ENCODE results near the gene PLEKHG2. TPM values are rescaled to one million over a fixed set of nuclear protein-coding genes. Genes with fewer than 3 reads are reported as not detected.

PLEKHG2 gene
- total RNA-seq, 2 experiments from 2014 or later: 74.4 to 77.9 TPM

- CTCF ChIA-PET: interaction anchor here (1.6 to 2.9 kb wide), 2 partner anchors 21 to 35 kb away, joined by 6 to 16 read pairs; partner anchors contain the start of gene PLEKHG2
- Mint-ChIP-seq H3K4me3 (no peak overlapping the region), H3K27ac (no peak overlapping the region), H3K9me3 (no peaks in the 10 kb centered on the region), H3K27me3 (peaks cover 3% of the 10 kb centered on the region), H3K4me1 (peaks cover 51% of the 10 kb centered on the region), H3K36me3 (ENCODE audit: low read depth) (peaks cover 31% of the 10 kb centered on the region)
- DNase-seq: no peak
- POLR2A ChIA-PET: no interaction called here
These were observed 20.2 kb downstream of the PLEKHG2 start for GRCh38 chr19:39432677-39433025.

- no peak for DNase-seq
- ChIA-PET POLR2A (no interaction called here), CTCF (interaction anchor here (0.8 to 2.9 kb wide), 2 partner anchors 22 to 36 kb away, joined by 3 to 16 read pairs; no protein-coding TSS in a partner anchor)
- no peaks in the 10 kb centered on the region for H3K9me3 Mint-ChIP-seq
- H3K36me3 Mint-ChIP-seq (ENCODE audit: low read depth): peaks cover 31% of the 10 kb centered on the region
- H3K27ac Mint-ChIP-seq: no peak overlapping the region
- H3K4me3 Mint-ChIP-seq: peak overlapping the region; percentile 98
- peaks cover 3% of the 10 kb centered on the region for H3K27me3 Mint-ChIP-seq
- H3K4me1 Mint-ChIP-seq: peaks cover 51% of the 10 kb centered on the region
These were observed 21.1 kb downstream of the PLEKHG2 start for GRCh38 chr19:39433480-39434079.

GRCh38 chr19:39434123-39435076 lies 21.9 kb downstream of the PLEKHG2 start:
- ChIA-PET CTCF (interaction anchor here (0.8 to 2.9 kb wide), 5 partner anchors 22 to 92 kb away, joined by 3 to 16 read pairs (median 5); partner anchors contain the start of genes PLEKHG2 and SAMD4B), POLR2A (interaction anchor here (1.4 kb wide), 1 partner anchor 105 kb away, joined by 4 read pairs; no protein-coding TSS in a partner anchor)
- DNase-seq: no peak
- H3K4me3 Mint-ChIP-seq: peak overlapping the region; percentile 98
- peaks cover 31% of the 10 kb centered on the region for H3K36me3 Mint-ChIP-seq (ENCODE audit: low read depth)
- peaks cover 51% of the 10 kb centered on the region for H3K4me1 Mint-ChIP-seq
- no peaks in the 10 kb centered on the region for H3K9me3 Mint-ChIP-seq
- H3K27me3 Mint-ChIP-seq: peaks cover 3% of the 10 kb centered on the region
- peak overlapping the region; percentile 97 for H3K27ac Mint-ChIP-seq

GRCh38 chr19:39435499-39436349 lies 23.3 kb downstream of the PLEKHG2 start, which contains the start of gene RPS16:
TSS of gene RPS16 (minus strand) at chr19:39435949. CDS start at chr19:39435895, 54 bp downstream.
- peak; percentile 99 for DNase-seq
- H3K27ac Mint-ChIP-seq: peak within 1 kb of the TSS; percentile 97
- no peaks in the 10 kb centered on the region for H3K9me3 Mint-ChIP-seq
- H3K4me1 Mint-ChIP-seq: peaks cover 55% of the 10 kb centered on the region
- H3K27me3 Mint-ChIP-seq: peaks cover 3% of the 10 kb centered on the region
- peak within 1 kb of the TSS; percentile 98 for H3K4me3 Mint-ChIP-seq
- ChIA-PET POLR2A (interaction anchor here (0.6 to 1.4 kb wide), 15 partner anchors 8 to 849 kb away, joined by 3 to 10 read pairs (median 3); partner anchors contain the start of genes MED29, PAF1, PLEKHG2 and SAMD4B), CTCF (interaction anchor here (0.6 to 1.7 kb wide), 10 partner anchors 9 to 398 kb away, joined by 3 to 18 read pairs (median 3); partner anchors contain the start of genes DYRK1B, PLEKHG2, SAMD4B and SUPT5H)
- peaks cover 31% of the 10 kb centered on the region for H3K36me3 Mint-ChIP-seq (ENCODE audit: low read depth)

- peaks cover 29% of the 10 kb centered on the region for H3K36me3 Mint-ChIP-seq (ENCODE audit: low read depth)
- ChIA-PET POLR2A (interaction anchor here (0.6 to 1.4 kb wide), 13 partner anchors 8 to 689 kb away, joined by 3 to 10 read pairs (median 3); partner anchors contain the start of genes MED29, PAF1, PLEKHG2 and SAMD4B), CTCF (interaction anchor here (0.6 to 1.7 kb wide), 9 partner anchors 9 to 397 kb away, joined by 3 to 18 read pairs (median 3); partner anchors contain the start of genes DYRK1B, PLEKHG2, SUPT5H and TIMM50)
- peak overlapping the region; percentile 97 for H3K27ac Mint-ChIP-seq
- no peak for DNase-seq
- peaks cover 52% of the 10 kb centered on the region for H3K4me1 Mint-ChIP-seq
- no peaks in the 10 kb centered on the region for H3K9me3 Mint-ChIP-seq
- H3K27me3 Mint-ChIP-seq: peaks cover 3% of the 10 kb centered on the region
- peak overlapping the region; percentile 98 for H3K4me3 Mint-ChIP-seq
These were observed 23.9 kb downstream of the PLEKHG2 start for GRCh38 chr19:39436350-39436716.

GRCh38 chr19:39438270-39438934 lies 25.9 kb downstream of the PLEKHG2 start:
- no peaks in the 10 kb centered on the region for H3K9me3 Mint-ChIP-seq
- H3K4me3 Mint-ChIP-seq: no peak overlapping the region
- peaks cover 43% of the 10 kb centered on the region for H3K4me1 Mint-ChIP-seq
- no peak overlapping the region for H3K27ac Mint-ChIP-seq
- H3K27me3 Mint-ChIP-seq: peaks cover 3% of the 10 kb centered on the region
- ChIA-PET CTCF (interaction anchor here (0.7 kb wide), 1 partner anchor 15 kb away, joined by 3 read pairs; no protein-coding TSS in a partner anchor), POLR2A (no interaction called here)
- no peak for DNase-seq
- peaks cover 19% of the 10 kb centered on the region for H3K36me3 Mint-ChIP-seq (ENCODE audit: low read depth)

- peak overlapping the region; percentile 92 for H3K4me3 Mint-ChIP-seq
- ChIA-PET CTCF (interaction anchor here (0.7 to 2.3 kb wide), 5 partner anchors 9 to 47 kb away, joined by 3 to 10 read pairs (median 4); partner anchors contain the start of gene RPS16), POLR2A (interaction anchor here (0.6 to 2.1 kb wide), 2 partner anchors 9 to 16 kb away, joined by 5 to 8 read pairs; partner anchors contain the start of gene RPS16)
- peak overlapping the region; percentile 97 for H3K27ac Mint-ChIP-seq
- H3K4me1 Mint-ChIP-seq: peaks cover 56% of the 10 kb centered on the region
- no peaks in the 10 kb centered on the region for H3K27me3 Mint-ChIP-seq
- DNase-seq: no peak
- H3K9me3 Mint-ChIP-seq: no peaks in the 10 kb centered on the region
- peaks cover 34% of the 10 kb centered on the region for H3K36me3 Mint-ChIP-seq (ENCODE audit: low read depth)
These were observed 32.2 kb downstream of the PLEKHG2 start for GRCh38 chr19:39444598-39445195.

- Mint-ChIP-seq H3K9me3 (no peaks in the 10 kb centered on the region), H3K4me3 (peak within 1 kb of the TSS; percentile 92), H3K4me1 (peaks cover 55% of the 10 kb centered on the region), H3K27me3 (no peaks in the 10 kb centered on the region), H3K36me3 (ENCODE audit: low read depth) (peaks cover 34% of the 10 kb centered on the region), H3K27ac (peak within 1 kb of the TSS; percentile 97)
- ChIA-PET POLR2A (interaction anchor here (0.6 to 2.1 kb wide), 2 partner anchors 10 to 17 kb away, joined by 5 to 8 read pairs; partner anchors contain the start of gene RPS16), CTCF (interaction anchor here (0.7 to 2.3 kb wide), 5 partner anchors 9 to 47 kb away, joined by 3 to 10 read pairs (median 4); partner anchors contain the start of gene RPS16)
- peak; percentile 99 for DNase-seq
These were observed 33.0 kb downstream of the PLEKHG2 start, which contains the start of gene SUPT5H for GRCh38 chr19:39445196-39446111. TSS of gene SUPT5H (plus strand) at chr19:39445582. CDS start at chr19:39445891, 309 bp downstream.

GRCh38 chr19:39446365-39447084 lies 34.1 kb downstream of the PLEKHG2 start:
- ChIA-PET POLR2A (interaction anchor here (0.6 to 2.1 kb wide), 2 partner anchors 11 to 335 kb away, joined by 3 to 8 read pairs; partner anchors contain the start of gene RPS16), CTCF (interaction anchor here (0.8 to 2.5 kb wide), 5 partner anchors 11 to 48 kb away, joined by 3 to 10 read pairs (median 4); partner anchors contain the start of gene RPS16)
- peaks cover 36% of the 10 kb centered on the region for H3K36me3 Mint-ChIP-seq (ENCODE audit: low read depth)
- H3K27ac Mint-ChIP-seq: peak overlapping the region; percentile 97
- DNase-seq: no peak
- H3K4me3 Mint-ChIP-seq: peak overlapping the region; percentile 92
- H3K27me3 Mint-ChIP-seq: no peaks in the 10 kb centered on the region
- peaks cover 54% of the 10 kb centered on the region for H3K4me1 Mint-ChIP-seq
- no peaks in the 10 kb centered on the region for H3K9me3 Mint-ChIP-seq
